DND-41 (cell line): ENCODE measurements around the gene SDHB.

Experiments
- ATAC-seq: fragments of 200-7000 bp; cut with Tn5 transposase; 3 replicates; pipeline ENCODE4 v1.9.1; 2021; ENCODE audit warnings: low read depth; ENCODE audit not compliant: insufficient read depth
- DNase-seq: peaks from one replicate; pipeline ENCODE4 v3.0.0-alpha.2; 2020
- H2AFZ ChIP-seq: 2 replicates; pipeline ENCODE4 v1.6.0; 2012; ENCODE audit warnings: low read depth, low read length
- H3K27ac ChIP-seq: 2 replicates; pipeline ENCODE4 v1.5.1; 2012; ENCODE audit warnings: low read length, inconsistent platforms
- H3K27me3 ChIP-seq: fragments of 200-600 bp; sonication (generic); 2 replicates; pipeline ENCODE4 v1.6.0; 2012; ENCODE audit warnings: low read length, mild to moderate bottlenecking, inconsistent platforms; ENCODE audit not compliant: insufficient read depth, poor library complexity
- H3K36me3 ChIP-seq: 2 replicates; pipeline ENCODE4 v1.5.1; 2012; ENCODE audit warnings: low read length, inconsistent platforms; ENCODE audit not compliant: insufficient read depth
- H3K4me1 ChIP-seq: 2 replicates; pipeline ENCODE4 v1.5.1; 2012; ENCODE audit warnings: mild to moderate bottlenecking, low read length; ENCODE audit not compliant: insufficient read depth
- H3K4me2 ChIP-seq: 2 replicates; pipeline ENCODE4 v1.6.0; 2012; ENCODE audit warnings: mild to moderate bottlenecking, moderate library complexity, low read length, inconsistent platforms; ENCODE audit not compliant: insufficient read depth
- H3K4me3 ChIP-seq, 2 experiments: fragments of 200-600 bp in 1 of 2; shearing (Covaris generic) in 1 of 2; 2 replicates each; pipeline ENCODE4 v1.5.1; 2012 to 2016; ENCODE audit warnings: inconsistent platforms in 2 of 2, low read length in 2 of 2, mild to moderate bottlenecking in 2 of 2, low read depth in 1 of 2, moderate library complexity in 1 of 2
- H3K79me2 ChIP-seq: 2 replicates; pipeline ENCODE4 v1.6.0; 2012; ENCODE audit warnings: low read length, inconsistent platforms; ENCODE audit not compliant: insufficient read depth
- H3K9ac ChIP-seq: 2 replicates; pipeline ENCODE4 v1.6.0; 2012; ENCODE audit warnings: low read depth, mild to moderate bottlenecking, inconsistent platforms, low read length, moderate library complexity
- H3K9me3 ChIP-seq: 2 replicates; pipeline ENCODE4 v1.5.1; 2012; ENCODE audit warnings: low read length, moderate library complexity, mild to moderate bottlenecking, inconsistent platforms; ENCODE audit not compliant: insufficient read depth, severe bottlenecking
- H4K20me1 ChIP-seq: 2 replicates; pipeline ENCODE4 v1.6.0; 2012; ENCODE audit warnings: low read length; ENCODE audit not compliant: insufficient read depth
- CTCF ChIP-seq: IDR thresholded peaks from 2 replicates; pipeline ENCODE4 v1.5.1; 2012; ENCODE audit warnings: borderline replicate concordance, low read length, moderate library complexity, mild to moderate bottlenecking; ENCODE audit not compliant: poor library complexity, severe bottlenecking; ENCODE audit errors: extremely low read depth
- EZH2 ChIP-seq: IDR thresholded peaks from 3 replicates; pipeline ENCODE4 v1.6.1; 2012; ENCODE audit warnings: borderline replicate concordance, low read depth, mild to moderate bottlenecking, moderate library complexity, low read length, inconsistent platforms; ENCODE audit not compliant: severe bottlenecking

Gene SDHB

GRCh38 chr1:17024721-17025120 lies 29.1 kb downstream of the SDHB start:
- Histone ChIP-seq H3K4me2 (no peak overlapping the region), H3K4me3 (no peak overlapping the region), H3K36me3 (peaks cover 95% of the 10 kb centered on the region), H3K27ac (no peak overlapping the region), H2AFZ (no peak overlapping the region), H3K9me3 (no peaks in the 10 kb centered on the region), H4K20me1 (no peaks in the 10 kb centered on the region), H3K4me1 (no peaks in the 10 kb centered on the region), H3K79me2 (0 out of 2 replicates have a peak, but pooled peaks cover 2% of the 10 kb centered on the region), H3K9ac (no peak overlapping the region), H3K27me3 (no peaks in the 10 kb centered on the region)
- no peak for ATAC-seq
- TF ChIP-seq EZH2 = no peak
- no peak for TF ChIP-seq CTCF
- DNase-seq = no peak

GRCh38 chr1:17023573-17023972 lies 30.3 kb downstream of the SDHB start:
- Histone ChIP-seq H3K36me3 (peaks cover 94% of the 10 kb centered on the region), H3K9ac (no peak overlapping the region), H2AFZ (no peak overlapping the region), H3K27ac (no peak overlapping the region), H3K79me2 (no peaks in the 10 kb centered on the region), H3K4me2 (no peak overlapping the region), H4K20me1 (no peaks in the 10 kb centered on the region), H3K4me1 (no peaks in the 10 kb centered on the region), H3K4me3 (no peak overlapping the region), H3K27me3 (no peaks in the 10 kb centered on the region), H3K9me3 (no peaks in the 10 kb centered on the region)
- DNase-seq (no peak), ATAC-seq (no peak)
- TF ChIP-seq EZH2 = no peak
- TF ChIP-seq CTCF = no peak

- Histone ChIP-seq H3K27me3 (no peaks in the 10 kb centered on the region), H3K4me2 (no peak overlapping the region), H3K9me3 (no peaks in the 10 kb centered on the region), H2AFZ (no peak overlapping the region), H3K27ac (no peak overlapping the region), H3K9ac (no peak overlapping the region), H4K20me1 (no peaks in the 10 kb centered on the region), H3K4me3 (no peak overlapping the region), H3K4me1 (no peaks in the 10 kb centered on the region), H3K79me2 (no peaks in the 10 kb centered on the region), H3K36me3 (peaks cover 94% of the 10 kb centered on the region)
- ATAC-seq = no peak
- no peak for DNase-seq
- TF ChIP-seq CTCF (no peak), EZH2 (no peak)
These were observed 30.7 kb downstream of the SDHB start for GRCh38 chr1:17023102-17023501.

- H4K20me1 ChIP-seq = no peaks in the 10 kb centered on the region
- H3K9me3 ChIP-seq = no peaks in the 10 kb centered on the region
- H3K4me1 ChIP-seq = no peaks in the 10 kb centered on the region
- H3K36me3 ChIP-seq = peaks cover 85% of the 10 kb centered on the region
- H3K4me2 ChIP-seq = no peak overlapping the region
- H3K9ac ChIP-seq = no peak overlapping the region
- no peaks in the 10 kb centered on the region for H3K27me3 ChIP-seq
- no peak overlapping the region for H3K4me3 ChIP-seq
- no peak overlapping the region; the same call in 1 of the 2 replicates for H3K27ac ChIP-seq
- H2AFZ ChIP-seq = no peak overlapping the region
- no peaks in the 10 kb centered on the region for H3K79me2 ChIP-seq
- ATAC-seq (no peak), DNase-seq (no peak)
- TF ChIP-seq EZH2 (no peak), CTCF (no peak)
These were observed 31.9 kb downstream of the SDHB start for GRCh38 chr1:17021896-17022295.
